MV-4-11 (cell line): ENCODE data around the gene GPR153.

Experiments
- DNase-seq: peaks from one replicate; lab custom pipeline; 2025; lab: John Stamatoyannopoulos, UW

GPR153 gene

DNA sequence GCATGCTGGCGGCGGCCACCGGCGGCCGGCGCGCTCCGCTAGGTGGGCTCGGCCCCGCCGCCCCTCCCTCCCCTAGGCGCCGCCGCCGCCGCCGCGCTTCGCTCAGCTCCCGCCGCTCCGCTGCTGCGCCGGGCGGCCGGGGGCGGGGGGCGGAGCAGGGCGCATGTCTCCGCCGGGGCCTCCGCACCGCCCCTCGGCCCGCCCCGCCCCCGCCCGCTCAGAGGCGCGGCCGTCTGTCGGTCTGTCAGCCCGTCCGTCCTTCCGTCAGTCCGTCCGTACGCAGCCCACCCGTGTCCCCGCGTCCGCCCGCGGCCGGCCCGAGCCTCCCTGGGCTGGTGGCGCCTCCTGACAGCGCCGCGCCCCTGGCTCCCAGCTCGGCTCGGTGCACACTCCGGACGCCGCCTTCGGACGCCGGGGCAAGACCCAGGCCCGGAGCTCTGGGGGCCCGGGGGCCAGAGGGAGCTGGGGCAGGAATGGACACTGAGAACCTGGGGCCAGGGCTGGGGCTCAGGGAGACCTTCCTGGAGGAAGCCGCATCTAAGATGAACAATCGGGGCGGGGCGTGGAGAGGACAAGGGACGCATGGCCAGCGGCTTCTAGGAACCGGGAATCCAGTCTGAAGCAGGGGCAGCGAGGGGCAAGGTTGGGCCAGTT, at the start of gene GPR153:
TSS of gene GPR153 (minus strand) at position 138 of the 654 bp plus-strand sequence. CDS start 6,193 bp downstream, outside the sequence.
- DNase-seq, result no peak

DNA sequence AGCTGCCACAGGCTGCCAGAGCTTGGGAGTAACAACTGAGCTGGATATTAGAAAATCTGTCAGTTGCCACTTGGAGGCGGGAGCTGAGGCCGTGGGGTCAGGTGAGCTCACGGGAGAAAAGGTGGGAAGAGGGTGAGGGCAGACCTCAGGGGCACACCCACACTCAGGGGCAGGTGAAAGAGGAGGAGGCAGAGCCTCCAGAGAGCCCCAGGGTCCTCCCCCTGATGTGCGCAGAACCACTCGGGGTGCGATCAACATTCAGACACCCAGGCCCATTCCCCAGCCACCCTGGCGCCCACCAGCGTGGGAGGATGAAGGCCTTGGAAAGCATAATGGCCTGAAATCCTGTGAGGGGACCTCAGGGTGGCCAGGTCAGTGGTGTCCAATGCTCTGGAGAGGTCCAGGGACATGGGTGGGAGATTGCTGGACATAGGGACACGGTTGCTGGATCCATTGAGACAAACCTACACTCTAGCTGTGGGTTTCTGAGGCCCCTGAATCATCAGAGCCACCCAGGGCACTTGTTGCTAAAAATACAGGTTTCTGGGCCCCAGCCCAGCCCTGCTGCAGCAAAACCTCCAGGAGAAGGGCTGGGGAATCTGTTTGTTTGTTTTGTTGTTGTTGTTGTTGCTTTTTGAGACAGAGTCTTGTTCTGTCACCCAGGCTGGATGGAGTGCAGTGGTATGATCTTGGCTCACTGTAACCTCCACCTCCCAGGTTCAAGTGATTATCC, 49.4 kb upstream of the GPR153 start:
- no peak for DNase-seq

DNA sequence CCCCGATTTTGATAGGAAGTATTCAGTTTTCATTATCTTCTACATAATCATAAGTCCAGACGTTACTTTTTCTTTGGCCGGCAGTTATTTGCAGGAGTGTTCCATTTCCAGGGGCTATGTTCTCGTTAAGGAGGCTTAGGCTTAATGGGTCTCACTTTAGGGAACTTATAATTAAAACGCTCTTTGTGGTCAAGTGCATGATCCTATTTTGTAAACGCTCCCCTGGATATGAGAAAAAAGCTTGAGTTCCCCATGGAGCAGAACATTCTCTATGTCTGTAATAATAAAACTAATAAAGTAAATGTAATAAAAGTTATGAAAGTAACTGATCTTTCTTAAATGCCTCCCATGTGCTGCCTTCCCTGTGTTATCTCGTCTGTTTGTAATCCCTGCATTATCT, 48.7 kb upstream of the GPR153 start:
- DNase-seq, result no peak

DNA sequence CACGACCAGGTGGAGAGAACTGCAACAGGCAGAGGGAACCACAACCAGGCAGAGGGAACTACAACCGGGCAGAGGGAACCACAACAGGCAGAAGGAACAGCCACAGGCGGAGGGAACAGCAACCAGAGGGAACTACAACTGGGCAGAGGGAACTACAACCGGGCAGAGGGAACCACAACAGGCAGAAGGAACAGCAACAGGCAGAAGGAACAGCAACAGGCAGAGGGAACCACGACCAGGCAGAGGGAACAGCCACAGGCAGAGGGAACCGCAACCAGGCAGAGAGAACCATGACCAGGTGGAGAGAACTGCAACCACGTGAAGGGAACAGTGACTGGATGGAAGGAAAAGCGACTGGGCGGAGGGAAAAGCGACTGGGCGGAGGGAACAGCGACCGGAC, 47.6 kb upstream of the GPR153 start:
- no peak for DNase-seq

DNA sequence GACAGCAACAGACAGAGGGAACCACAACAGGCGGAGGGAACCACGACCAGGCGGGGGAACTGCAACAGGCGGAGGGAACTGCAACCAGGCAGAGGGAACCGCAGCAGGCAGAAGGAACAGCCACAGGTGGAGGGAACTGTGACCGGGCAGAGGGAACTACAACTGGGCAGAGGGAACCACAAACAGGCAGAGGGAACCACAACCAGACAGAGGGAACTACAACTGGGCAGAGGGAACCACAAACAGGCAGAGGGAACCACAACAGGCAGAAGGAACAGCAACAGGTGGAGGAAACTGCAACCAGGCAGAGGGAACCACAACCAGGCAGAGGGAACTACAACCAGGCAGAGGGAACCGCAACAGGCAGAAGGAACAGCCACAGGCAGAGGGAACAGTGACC, 46.8 kb upstream of the GPR153 start:
- DNase-seq, result peak; percentile 54

DNA sequence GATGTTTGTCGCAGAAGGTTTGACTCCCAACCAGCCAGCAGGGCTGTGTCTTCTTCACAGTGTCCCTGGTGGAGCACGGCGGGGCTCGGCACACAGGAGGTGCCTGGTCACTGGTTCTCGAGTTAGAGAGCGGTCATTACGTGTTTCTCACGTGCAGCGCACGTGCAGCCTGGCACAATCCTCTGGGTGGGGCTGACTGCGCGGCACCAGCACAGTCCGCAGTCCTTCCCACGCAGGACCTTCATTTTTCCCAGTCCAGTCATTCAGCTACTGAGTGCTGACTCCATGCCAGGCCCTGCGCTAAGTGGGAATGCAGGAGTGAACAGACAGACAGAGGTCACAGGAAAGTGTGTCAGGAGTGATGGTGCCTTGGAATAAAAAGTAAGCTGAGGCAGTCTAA, 46.2 kb upstream of the GPR153 start:
- DNase-seq, result no peak

DNA sequence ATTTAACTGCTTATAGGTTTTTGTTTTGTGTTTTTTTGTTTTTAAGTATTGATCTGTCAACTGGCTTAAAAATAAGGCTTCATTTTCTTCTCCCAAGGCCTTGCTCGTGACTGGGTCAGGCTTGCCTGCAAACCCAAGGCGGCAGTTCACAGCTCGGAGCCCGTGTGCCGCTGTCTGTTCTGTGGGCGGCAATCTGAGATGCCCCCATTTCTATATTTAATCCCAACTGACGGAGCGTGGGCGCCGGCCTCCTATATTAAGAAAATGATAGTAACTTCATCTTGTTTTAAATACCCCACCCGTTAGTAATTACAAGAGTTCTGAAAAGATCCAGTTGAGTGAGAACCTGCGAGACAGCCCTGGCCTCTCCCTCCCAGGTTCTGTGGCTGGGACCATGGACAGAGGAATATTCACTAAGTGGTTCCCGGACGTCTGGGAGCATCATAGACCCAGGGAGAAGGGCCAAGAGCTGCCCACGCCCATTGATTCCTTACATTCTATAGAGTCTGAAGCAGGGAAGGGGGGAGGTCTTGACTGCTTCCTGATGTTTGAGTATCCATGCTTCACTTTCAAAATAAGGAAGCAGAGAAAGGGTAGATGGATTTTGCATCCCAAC, 42.6 kb upstream of the GPR153 start:
- DNase-seq, result no peak

DNA sequence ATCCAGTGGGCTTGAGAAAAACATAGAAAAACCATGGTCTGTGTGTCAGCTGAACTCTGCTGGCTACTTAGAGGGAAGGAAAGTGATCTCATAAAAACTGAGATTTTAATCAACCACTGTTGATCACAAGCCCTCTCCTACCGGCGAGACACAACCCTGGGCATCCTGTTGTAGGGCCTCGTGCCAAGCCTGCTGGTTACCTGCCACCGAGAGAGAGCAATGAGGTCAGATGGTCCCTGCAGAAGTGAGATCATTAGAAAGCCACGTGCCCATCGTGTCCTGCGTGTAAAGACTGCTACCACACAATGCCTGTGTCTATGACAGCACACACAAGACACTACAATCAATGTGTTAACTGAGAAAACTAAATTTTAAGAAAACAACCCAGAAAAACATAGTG, 41.7 kb upstream of the GPR153 start:
- no peak for DNase-seq

DNA sequence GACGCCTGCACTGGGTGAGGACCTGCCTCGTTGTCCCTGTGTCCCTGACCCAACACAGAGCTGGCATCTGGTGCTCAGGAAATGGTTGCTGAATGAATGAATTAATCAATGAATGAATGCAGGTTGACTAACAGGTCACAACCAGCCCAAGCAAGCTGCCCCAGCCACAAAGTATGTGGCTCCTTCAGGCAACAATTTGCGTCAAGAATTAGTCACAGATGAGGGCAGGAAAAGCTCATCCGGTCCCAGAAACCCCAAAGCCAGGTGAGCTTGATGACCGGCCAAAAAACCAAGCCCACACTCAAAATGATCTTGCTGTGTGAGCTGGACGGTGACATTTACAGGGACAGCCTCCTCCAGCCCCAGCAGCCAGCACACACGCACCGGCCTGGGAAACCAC, 40.6 kb upstream of the GPR153 start:
- no peak for DNase-seq

DNA sequence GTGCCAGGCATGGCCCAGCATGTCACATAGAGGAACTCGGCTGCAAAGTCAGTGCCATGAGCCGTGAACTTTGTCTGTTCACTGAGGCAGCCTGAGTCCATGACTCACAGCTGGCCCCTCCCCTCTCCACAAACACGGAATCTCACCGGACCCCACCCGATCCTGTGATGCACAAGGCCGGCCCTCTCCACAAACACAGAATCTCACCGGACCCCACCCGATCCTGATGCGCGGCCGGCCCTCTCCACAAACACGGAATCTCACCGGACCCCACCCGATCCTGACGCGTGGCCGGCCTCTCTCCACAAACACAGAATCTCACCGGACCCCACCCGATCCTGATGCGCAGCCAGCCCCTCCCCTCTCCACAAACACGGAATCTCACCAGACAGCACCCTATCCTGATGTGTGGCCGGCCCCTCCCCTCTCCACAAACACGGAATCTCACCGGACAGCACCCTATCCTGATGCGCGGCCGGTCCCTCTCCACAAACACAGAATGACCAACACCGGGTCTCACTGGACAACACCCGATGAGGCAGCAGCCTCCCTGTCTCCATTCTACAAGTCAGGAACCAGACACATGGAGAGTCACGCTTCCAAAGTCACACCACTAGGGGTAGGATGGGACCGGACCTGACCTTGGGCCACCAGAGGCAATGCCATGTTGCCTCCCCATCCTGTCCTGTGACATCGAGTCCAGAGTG, 39.6 kb upstream of the GPR153 start:
- no peak for DNase-seq

DNA sequence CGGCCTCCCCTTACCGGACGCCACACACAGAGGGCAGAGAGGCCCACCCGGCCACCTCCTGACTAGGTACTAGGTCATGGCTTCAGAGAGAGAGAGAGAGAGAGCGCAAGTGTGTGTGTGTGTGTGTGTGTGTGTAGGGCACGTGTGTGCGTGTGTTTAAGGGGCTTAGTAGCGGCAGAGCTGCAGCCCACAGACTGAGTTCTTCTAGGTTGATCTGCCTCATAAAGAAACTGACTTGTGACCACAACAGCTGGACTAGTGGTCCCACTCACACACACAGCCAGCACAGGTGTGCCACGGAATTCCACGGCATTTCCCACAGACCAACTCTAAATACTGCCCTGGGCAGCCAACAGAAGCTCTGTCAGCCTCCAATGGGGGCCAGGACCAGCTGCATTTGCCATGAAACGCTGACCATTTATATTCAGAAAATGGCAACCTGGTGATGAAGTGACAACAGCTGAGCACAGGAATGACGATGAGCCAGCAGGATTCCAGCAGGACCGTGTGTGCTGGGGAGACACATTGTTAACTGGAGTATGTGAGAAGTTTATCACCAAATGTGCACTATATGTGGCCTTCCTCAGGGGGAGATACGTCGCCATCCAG, 38.8 kb upstream of the GPR153 start:
- no peak for DNase-seq

DNA sequence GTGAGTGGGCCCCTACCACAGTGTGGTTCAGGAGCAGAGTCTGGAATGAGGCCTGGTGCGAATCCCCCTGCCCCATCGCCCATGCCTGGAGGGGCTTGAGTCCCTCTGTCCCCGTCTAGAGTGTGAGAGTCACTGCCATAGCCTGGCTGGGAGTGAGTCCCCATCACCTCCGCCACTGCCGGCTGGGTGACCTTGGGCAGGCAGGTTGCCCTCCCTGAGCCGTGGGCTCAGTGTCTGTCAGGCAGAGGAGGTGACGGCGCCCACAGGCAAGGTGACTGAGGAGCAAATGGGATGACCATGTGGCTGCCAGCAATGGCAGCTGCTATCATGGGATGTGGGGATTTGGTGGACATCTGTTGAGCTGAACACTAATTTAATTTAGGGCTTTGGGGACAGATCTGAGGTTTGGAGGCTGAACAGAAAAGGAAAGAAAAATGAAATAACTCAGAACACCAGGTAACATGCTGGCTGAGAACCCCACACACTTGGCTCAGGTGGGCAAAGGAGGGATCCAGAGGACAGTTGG, 38.1 kb upstream of the GPR153 start:
- no peak for DNase-seq

DNA sequence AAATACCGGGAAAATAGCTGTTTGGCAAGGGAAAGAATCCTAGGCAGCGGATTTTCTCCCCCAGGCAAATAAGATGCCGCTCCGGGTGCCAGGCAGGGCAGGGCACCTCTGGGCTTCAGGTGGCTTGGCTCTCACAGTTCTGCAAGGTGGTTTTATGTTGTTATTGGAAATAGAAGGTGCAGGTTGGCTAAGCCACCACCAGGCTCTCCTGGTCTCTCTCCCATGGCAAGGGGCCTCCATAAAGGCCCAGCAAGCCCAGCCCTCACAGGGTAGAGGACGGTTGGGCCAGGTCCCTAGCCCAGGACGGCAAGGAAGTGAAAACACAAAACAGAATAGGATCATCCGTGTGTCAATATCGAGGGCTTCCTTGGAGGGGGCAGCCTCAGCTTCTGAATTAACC, 37.6 kb upstream of the GPR153 start:
- no peak for DNase-seq

DNA sequence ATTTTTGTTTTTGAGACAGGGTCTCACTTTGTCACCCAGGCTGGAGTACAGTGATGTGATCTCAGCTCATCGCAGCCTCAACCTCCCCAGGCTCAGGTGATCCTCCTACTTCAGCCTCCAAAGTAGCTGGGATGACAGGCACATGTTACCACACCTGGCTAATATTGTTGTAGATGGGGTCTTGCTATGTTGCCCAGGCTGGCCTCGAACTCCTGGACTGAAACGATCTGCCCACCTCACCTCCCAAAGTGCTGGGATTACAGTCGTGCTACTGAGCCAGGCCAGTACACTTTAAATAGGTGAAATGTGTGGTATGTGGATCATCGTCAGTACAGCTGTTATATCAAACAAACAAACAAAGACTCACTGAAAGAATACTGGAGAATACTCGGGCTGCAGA, 35.0 kb upstream of the GPR153 start:
- no peak for DNase-seq

DNA sequence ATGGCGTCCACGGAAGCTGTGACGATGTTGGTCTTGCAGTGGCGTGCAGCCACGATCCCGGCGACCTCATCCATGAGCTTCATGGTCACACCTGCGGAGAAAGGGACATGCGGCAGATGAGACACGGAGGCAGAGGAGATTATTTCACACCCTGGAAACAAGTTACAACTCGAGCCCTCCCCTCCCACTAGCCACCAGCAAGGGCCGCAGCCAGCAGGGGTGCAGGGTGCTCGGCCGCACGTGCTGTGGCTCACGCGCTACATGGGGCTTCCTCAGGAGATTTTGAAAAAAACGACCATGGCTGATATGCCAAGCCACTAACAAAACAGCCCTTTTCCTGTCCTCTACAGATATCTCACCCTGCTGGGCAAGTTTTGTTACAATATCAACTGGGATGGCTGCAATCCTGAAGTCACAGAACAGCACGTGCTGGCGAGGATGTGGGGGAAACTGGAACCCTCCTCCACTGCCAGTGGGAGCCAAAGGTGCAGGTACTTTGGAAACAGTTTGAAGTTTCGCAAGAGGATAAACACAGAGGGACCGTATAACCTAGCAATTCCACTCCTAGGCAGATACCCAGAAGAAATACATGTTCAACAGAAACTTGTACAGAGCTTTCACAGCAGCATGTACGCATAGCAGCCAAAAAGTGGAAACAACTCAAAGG, 34.1 kb upstream of the GPR153 start:
- DNase-seq, result no peak

DNA sequence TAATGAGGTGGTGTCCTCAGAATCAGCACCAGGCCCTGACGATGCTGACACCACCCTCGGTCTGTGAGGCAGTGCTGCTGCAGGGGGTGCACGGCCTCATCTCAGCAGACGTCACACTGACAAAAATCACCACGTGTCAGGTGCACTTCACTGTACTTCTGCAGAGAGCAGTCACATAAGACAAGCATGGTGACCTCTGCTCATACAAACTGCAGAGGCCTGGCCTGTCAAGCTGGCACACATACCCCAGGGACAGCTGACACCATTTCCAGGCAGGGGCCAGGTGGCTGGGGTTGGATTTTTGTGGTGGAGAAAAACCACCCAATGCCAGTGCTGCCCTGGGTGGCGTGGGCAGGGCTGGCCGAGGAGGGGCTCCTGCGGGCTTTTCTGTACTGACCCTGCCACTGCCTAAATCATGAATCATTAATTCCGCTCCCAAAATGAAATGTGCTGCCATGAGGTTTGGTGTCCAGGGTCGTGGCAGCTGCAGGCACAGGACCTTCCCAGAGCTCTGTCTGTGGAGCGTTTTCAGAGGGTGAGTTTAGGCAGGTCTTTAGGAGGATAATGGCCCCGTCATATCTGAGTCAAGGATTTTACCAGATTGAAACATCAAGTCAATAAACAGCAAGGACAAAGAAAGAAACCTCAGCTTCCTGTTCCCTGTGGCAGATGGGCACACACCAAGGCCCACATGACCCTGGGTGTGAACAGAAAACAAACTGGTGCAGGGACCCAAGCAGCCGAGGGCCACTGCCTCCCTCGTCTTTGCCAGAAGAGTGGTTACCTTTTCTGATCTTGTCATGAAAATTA, 33.4 kb upstream of the GPR153 start:
- no peak for DNase-seq

DNA sequence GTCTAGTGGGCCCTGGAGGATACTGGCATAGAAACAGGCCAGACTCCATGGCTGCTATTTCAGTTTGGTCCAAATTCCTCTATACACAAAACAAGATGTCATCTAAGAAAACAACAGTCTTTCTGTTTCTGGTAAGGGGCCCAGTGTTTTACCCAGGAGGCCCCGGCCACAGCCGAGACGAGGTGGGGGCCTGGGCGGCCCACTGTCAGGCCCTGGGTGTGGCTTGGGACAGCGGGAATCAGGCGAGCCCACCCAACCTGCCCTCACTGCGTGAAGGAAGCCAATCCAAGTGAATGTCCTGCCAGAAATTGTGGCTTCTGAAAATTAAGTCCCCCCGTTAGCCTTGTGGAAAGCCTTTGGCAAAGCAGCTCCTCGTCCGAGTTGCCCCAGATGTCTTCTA, 31.2 kb upstream of the GPR153 start:
- DNase-seq, result no peak

DNA sequence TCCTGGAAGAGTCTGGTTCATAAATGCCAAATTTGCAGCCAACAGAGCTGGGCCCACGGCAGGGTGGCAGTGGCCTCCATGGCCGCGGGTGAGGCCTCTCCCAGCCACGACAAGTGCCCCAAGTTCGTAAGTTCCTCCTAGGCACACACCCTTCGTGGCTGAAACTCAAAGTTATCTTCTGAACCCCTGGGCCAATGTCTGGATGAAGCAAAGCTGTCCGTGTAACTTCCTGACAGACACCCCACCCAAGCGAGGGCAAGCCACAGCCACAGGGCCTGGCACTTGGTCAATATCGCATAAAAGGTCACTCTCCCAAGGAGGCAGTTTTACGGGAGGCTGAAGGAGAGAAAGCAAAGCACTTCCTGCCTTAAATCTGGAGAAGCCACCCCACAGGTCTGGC, 27.8 kb upstream of the GPR153 start:
- peak; percentile 44 for DNase-seq

DNA sequence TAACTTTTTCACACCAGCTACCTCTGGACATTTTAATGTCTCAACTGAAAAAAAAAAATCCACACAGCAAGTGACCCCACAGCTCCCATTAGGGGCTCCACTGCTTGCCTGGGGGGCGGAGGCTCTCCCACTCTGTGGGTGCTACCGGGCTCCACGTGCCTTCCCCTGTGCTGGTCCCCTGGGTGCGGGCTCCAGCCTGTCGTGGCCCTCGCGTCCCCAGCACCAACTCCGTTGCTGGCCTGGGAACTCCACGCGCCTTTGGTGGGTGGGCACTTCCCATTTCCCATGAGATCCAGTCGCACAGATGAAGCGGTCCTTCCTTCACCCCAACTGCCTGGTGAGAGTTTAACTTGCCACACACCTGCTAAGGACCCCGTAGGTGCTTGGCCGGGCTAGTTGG, 27.1 kb upstream of the GPR153 start:
- DNase-seq, result no peak

DNA sequence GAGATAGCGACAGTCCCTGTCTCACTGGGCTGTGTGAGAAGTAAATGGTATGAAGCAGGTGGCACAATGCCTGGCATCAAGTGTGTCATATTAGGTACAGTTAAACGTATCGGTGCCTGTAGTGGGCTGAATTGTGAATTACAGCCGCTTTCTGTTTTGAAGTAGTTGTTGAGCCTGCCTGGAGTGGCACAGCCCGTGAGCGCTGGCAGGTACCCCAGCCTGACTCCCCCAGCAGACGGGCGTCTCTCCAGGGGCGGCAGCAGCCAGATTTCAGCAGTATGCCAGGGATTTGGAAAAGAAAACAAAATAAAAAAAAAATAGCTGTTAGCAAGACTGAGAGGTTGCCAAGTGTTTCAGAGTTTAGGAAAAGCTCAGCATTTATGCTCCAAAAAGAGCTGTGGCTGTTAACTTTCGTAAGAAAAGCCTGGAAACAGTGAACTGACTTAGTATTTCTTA, 26.6 kb upstream of the GPR153 start:
- no peak for DNase-seq

DNA sequence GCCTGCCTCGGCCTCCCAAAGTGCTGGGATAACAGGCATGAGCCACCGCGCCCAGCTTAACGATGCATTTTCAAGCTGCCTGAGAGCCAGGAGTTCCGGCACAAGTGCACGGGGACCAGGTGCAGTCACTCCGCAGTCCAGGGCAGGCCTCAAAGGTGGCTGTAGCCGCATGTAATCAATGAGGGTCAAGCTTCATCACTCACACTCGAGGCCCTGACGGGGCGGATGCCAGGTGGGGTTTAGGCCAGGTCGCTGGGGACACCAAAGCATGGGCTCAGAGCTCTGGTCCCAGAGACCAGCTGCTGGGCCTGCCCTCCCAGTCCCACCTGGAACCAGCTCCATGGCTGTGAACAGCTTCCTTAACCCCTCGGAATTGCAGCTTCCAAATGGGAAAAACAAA, 26.1 kb upstream of the GPR153 start:
- DNase-seq, result no peak
